NCI-H2196 (cell line): ENCODE results near the gene AMZ1.
"Not testable (repeated sequence)": the region's sequence is repeated elsewhere in the genome, so short reads cannot be mapped to it uniquely, and the experiment has no call there.

Source experiments
- DNase-seq: peaks from one replicate; lab custom pipeline; 2025; ENCODE audit not compliant: unreplicated experiment; lab: John Stamatoyannopoulos, UW

Gene AMZ1

DNA sequence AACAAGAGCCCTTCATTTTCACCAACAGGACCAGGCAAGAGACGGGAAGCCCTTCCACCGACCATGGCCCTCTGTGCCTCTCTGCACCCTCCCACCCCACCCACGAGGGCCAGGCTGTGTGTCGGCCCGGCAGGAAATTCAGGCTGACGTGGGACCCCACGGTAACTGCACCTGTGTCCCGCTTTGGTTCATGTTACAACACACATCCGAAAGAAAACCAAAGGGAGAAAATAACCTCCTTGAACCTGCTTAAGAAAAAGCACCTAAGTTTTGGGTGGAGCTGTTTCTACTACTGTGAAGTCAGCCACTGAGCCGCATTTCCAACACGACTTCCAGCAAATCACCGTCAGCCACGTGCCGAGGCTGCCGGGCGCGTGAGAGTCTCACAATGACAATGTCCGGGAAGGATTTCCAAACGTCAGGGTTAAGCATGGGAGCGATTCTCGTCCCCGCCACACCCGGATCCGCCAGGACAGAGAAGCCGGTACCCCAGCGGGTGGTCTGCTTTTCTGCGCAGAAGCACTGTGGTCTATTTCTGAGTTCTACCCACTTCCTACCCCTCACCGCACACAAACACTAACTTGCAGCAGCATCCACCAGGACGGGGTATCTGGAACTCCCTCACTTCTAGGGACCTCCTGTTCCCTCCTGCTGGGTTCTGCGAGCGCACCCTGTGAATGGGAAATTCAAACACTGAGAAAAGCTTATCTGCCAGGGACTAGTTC, 36.6 kb downstream of the AMZ1 start:
- DNase-seq, result no peak

DNA sequence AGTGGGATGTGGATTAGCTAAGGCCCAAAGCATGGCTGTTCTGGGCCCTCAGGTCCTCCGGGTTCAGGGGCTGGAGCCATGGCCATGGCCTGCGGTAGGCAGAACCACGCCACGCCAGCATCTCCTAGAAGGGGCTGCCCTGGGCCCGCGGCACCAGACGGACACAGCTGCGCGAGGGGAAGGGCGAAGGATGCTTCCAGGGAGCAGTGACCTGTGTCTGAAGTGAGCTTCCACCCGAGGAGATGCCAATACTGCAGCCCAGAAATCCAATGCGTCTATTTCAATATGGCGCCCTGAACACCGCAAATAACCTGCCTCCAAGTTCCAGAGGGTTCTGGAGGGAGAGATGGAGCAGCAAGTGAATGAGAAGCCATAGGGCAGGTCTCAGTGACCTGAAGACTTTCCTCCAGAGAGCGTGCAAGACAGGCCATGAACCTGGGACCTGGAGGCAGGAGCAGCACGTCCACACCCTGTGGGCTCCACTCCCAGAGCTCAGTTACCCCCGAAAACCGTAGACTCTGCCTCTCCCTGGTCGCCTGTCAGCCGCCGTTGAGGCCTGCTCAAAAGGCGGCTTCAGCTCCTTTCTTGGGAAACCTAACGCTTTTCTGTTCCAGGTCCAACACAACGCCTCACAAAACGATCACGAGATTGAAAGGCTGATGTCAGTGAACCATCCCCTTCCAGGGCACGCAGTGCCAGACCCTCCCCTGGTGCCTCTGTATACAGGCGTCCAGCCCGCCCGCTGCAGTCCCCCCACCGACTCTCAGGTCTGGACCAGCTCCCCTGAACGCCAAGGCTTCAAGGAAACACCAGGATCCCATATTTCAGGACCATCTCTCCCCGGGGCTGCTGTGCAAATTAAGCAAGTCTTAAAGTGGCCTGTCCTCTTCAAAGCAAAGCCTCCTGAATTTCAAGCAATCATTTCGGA, 37.4 kb downstream of the AMZ1 start:
- no peak for DNase-seq

DNA sequence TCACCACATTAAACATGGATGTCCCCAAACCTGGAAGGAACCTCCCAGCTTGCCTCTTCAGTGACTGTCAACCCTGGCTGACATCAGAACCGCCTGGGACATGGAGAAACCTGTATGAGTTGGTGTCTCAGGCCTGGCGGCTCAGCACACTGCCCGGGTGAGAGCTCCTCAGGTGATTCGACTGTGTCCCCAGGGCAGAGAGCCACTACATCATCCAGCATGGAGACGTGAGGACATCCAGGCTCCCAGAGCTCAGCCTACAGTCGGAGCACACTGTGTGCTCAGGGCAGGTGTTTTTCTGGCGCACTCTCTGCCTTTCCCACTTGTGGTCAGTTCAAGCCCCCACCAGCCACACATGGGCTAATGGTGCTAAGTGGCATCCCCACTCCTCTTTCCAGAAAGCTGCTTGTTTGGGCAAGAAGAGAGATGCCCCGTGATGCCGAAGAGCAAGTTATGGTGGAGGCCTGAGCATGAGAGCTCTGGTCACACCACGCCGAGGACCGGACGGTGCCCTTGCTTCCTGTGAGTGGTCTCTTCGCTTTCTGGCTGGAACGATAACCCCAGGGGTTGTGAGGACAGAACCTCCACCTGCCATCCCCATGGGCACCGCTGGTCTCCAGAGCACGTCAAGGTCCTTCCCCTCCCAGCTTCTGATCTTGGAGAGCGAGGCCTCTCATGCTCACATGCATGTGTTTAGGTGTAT, 38.5 kb downstream of the AMZ1 start:
- no peak for DNase-seq

DNA sequence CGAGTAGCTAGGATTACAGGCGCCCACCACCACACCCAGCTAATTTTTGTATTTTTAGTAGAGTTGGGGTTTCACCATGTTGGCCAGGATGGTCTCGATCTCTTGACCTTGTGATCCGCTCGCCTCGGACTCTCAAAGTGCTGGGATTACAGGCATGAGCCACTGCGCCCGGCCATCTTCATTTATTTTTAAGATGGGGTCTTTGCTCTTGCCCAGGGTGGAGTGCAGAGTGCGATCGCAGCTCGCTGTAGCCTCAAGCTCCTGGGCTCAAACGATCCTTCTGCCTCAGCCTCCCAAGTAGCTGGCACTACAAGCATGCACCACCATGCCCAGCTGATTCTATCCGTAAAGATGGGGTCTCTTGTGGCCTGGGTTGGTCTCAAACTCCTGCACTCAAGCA, 39.2 kb downstream of the AMZ1 start:
- not testable (repeated sequence) for DNase-seq

DNA sequence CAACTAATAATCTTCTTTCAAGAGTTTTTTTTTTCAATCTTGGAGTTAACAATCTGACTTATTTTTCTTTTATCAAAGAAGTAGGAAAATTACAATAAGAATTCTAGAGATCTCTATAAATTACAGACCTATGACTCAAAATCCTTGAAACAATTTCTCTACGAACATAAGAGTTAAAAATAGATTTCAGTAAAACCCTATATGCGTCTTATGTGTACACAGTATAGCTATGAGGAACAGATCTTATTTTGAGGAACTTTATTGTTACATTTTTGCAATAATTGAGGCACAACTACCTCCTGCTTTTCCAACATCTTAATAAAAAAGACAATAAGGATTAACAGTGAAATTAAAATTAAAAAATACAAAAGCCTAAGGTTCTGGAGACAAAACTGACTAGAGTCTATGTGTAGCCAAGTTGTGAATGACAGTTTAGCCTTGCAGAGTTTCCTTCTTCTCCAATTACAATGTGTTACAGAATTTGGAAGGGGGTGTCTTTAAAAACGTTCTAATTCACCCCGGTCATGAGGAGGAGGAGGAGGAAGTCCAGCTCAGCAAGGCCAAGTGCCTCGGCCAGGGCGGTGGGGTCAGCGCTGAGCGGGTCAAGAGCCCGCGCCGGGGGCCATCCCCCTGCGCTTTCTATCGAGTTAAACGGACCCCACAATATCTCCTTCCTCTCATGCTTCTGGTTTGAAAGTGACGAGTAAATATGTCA, 40.5 kb downstream of the AMZ1 start:
- no peak for DNase-seq

DNA sequence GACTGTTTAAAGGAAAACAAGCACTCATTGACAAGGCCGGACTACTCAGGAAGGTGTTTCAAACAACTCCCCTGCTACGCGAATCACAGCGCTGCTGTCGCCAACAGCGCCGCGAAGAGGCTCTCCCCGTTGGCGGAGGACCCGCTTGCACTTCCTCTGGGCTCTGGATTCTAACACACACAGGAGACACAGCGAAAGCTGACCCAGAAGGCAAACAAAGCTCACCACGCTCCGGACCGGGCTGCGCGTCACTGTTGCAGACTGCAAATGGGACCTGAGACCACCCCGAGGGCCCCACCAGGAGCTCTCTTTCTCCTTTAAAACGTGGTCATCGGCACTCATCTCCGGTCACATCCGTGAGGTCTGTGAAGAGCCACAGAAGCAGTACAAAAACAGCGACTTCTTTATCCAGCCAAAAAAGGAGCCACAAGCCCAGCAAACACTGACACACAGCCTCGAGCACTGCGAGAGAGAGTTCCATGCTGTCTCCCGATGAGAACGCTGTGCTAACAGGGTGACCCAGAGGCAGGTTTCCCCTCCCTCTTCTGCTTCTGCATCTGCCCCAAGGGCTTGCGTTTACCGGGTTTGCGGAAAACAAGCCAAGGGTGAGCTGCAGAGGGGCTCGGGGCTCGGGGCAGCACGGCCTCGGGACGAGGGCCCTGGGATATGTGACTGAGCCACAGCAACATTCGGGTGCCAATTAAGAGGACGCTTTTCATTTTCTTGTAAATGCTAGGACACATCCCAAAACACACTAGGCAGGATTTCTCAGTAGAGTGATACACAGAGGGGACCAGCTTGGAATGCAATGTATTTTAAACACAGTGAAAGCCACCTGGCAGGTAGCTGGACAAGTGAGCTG, 41.3 kb downstream of the AMZ1 start:
- no peak for DNase-seq

DNA sequence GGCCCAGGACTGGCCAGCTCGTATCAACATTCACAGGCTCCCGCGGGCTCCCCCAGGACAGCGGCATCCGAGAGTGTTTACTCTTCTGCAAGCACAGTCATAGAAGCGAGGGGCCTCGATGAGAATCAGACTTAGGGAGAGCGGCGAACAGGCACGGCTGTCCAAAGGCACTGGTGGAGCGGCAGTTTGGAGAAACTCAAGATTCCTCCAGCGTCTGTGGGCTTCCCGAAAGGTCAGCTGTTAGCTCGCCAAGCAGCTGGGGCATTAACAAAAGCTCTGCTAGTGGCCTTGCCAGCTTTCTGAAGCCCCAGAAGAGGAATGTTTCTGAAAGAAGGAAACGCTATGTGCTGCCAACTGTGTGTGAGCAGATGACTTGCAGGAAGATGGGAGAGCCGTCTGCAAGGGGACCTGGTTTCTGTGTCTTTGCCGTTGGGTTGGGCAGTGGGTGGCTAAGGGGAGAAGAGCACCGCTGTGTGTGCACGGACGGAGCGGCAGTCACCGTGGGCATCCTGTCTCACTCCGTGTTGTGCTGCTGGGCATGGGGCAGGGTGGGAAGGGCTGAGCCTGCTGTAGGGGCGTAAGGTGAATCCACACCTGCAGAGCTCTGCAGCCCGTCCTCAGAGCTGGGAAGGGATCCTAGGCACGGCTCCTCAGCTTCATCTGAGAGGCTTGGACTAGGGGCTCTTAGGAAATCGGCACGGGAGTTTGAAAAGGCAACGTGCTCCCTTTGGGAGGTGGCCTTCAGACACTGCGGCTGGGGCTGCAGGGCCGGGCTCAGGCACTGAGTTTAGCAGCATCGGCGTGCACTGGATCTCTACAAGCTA, 42.1 kb downstream of the AMZ1 start:
- DNase-seq, result no peak

DNA sequence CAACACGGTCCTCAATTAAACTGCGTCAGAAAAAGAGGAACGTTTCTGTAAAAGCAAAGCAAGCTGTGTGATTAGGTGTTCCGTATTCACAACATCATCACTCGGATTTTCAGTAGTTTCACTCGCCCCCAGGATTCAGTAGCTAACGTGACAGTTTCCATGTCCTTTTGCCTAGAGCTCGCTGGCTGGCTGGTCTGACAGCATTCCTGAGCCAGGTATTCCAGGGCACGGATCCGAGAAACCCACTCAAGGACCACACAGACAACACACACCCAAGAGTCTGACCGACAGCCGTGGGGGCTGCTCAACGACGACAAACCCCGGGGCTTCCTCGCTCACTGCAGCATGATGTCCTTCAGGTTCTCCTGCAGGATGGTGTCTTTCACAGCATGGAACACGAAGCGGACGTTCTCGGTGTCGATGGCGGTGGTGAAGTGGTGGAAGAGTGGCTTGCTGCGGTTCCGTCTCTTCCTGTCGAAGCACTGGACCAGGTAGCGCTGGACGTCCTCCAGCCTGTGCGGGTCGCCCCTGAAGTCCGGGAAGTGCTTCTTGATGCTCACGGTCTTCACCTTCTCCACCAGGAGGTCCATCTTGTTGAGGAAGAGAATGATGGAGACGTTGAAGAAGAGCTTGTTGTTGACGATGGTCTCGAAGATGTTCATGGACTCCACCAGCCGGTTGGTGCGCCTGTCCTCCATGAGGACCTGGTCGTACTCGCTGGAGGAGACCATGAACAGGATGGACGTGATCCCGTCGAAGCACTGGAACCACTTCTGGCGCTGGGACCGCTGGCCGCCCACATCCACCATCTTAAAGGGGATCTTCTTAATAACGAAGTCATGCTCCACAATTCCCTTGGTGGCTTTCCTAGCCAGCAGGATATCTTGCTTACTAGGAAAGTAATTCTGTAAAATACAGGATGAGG, 43.1 kb downstream of the AMZ1 start:
- DNase-seq, result no peak

DNA sequence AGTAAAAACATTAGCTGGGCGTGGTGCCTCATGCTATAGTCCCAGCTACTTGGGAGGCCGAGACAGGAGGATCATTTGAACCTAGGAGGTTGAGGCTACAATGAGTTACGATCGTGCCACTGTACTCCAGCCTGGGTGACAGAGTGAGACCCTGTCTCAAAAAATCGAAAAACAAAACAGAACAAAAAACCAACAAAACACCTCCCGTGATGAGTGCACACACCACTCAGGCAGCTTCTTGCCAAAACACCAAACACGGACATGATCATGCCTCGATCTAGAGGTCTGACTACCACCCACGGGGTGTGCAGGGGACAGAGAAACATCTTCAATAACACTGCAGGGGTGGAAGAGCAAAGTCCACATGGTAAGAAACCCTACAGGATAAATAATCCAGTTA, 44.4 kb downstream of the AMZ1 start:
- no peak for DNase-seq

DNA sequence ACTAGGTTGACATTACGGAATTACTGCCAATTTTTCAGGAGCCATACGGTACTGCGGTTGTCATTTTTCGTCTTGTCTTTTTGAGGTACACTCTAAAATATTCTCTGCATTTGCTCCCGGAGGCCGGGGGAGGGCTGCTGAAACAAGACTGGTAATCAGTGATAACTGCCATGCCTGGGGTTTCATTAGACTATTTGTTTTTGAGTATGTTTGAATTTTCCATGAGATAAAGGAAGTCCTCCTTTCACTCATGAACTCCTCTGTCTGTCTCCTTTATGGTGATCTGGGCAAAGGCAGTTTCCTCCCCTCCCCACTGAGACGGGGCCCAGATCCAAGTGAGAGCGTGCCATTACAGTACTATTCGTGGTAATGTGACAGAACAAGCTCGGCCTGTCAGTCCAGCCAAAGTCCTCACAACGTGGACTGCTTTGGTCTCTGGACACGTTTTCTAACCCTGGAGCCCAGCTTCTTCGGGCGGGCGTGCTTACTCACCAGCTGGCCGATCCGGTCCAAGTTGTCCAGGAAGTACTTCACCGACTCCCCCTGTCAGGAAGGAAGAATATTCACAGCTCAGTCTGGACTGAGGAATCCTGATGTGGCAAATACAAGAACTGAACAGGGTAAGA, 45.1 kb downstream of the AMZ1 start:
- no peak for DNase-seq

DNA sequence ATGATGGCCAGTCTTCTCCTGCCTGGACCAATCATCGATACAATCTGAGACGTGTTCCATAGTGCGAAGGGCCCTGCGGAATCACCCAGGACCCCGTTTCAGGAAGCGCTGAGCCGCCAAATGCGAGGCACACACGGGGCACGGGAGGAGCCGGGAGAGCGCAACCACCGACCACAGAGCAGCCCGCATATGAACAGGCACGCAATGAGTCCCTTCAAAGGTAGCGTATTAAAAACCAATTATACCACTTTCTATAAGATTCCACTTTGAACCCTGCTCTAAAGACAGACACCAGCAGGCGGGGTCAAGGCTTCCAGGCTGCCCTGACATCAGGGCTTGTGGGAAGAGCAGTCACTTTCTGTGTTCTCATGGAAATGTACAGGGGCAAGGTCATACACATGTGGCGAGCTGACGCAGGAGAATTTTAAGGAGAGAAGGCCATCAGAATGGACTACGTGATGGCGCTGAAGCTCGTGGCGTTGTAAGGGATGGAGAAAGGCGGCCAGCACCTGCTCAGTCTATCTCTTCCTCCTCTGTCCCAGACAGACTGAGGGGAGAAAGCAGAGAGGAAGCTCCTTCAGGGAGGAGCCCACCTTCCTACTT, 46.2 kb downstream of the AMZ1 start:
- no peak for DNase-seq

DNA sequence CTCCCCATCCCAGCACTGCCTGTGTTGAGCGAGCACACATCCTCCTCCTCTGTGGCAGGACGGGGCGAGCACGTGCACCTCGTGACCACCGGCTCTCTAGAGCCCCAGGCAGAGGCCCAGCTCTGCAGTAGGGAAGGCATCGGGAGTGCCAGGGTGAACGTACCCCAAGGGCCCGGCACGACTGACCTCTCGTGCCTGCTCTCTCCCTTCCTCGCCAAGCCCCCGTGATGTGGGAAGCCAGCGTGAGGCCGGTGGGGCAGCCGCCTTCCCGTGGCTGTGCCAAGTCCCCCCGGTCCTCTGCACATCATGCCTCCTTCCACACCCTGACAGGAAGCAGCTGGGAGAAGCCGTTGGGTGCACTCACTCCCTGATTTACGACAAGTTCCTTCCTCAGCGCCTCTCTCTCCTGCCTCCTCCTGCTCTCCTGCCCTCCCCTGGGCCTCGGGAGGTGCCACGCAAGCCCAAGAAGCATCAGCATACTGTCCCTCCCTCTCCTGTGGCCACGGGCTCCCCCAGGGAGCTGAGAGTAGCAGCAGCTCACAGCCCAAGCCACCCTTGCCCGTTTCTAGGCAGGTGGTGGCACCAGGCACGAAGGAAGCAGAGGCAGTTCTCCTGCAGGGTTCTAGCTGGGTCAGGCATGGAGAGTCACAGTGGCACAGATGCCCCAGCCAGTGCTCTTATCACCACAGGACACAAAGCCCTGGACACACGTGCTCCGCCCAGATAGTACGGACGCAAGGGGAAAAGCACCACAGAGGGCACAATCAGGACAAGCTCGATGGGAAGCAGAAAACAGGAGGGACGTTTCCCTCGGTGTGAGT, 47.0 kb downstream of the AMZ1 start:
- DNase-seq, result no peak

DNA sequence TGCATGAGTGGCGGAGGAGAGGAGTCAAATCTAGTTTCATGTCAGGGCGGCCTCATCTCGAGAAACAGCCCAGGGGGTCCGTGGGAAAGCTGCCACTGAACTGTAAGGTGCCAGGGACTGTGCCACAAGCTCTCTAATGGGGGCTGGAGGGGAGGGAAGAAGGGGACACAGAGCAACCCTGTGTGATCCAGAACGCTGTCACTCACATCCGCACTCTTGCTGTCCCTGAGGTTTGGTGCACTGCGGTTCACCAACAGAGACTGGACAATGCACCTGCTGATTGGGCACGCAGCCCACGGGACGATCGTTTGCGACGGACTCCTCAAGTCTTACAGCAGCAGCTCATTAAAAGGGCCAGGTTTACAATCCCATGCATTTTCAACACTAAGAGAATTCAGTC, 47.7 kb downstream of the AMZ1 start:
- no peak for DNase-seq

DNA sequence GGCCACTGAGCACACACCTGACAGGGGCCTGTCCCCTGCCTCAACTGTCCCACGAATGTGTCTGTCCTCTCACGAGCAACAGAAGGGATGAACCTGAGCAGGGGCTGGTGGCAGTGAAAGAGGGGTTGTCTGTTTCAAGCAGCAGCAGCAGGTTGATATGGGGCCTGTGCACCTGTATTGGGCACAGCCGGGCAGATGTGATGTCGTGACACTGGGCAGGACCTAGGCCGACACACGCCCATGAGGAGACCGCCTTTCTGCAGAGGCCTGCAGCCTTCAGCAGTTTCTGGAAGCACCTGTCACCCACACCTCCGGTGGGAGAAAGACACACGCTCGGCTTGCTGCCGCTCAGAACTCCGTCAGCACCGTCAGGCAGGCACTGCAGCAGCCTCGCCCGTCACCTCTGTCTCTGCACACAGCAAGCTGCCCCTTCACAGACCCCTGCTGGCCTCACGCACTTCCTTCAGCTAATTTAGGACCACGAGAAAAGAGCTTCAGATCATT, 48.5 kb downstream of the AMZ1 start:
- DNase-seq, result no peak

DNA sequence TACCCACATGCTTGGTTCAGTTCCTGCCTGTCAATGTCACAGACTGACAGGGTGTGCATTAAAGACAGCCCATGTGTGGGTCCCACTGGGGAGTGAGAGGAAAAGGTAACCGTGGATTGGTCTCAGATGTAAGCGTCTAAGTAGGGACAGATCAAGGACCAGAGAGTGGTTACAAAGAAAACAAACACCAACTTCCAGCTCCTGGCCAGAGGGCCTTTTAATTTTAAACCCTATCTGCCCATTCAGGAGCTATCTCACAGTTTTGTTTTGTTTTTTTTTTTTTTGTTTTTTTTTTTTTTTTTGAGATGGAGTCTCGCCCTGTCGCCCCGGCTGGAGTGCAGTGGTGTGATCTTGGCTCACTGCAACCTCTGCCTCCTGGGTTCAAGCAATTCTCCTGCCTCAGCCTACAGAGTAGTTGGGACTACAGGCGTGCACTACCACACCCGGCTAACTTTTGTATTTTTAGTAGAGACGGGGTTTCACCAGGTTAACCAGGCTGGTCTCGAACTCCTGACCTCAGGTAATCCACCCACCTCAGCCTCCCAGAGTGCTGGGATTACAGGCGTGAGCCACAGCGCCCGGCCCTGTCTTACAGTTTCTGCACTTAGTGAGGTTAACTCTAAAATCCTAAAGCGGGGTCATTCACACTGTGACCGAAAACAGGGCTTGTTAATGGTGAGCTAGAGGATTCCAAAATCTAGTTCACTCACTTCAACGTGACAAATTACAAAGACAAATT, 49.2 kb downstream of the AMZ1 start:
- not testable (repeated sequence) for DNase-seq
